DMS79 treated with DMSO at 0.1 percent for 48 hours (cell line): ENCODE results near the gene MUCL3.
"Not testable (repeated sequence)": the region's sequence is repeated elsewhere in the genome, so short reads cannot be mapped to it uniquely, and the experiment has no call there.

ENCODE experiments used
- DNase-seq: peaks from one replicate; lab custom pipeline; 2025; lab: John Stamatoyannopoulos, UW

MUCL3 gene

GRCh38 chr6:30940361-30940986 lies at the start of gene MUCL3:
TSS of gene MUCL3 (plus strand) at chr6:30940973. CDS start at chr6:30941000, 27 bp downstream.
- no peak for DNase-seq

GRCh38 chr6:30891450-30891723 lies 49.4 kb upstream of the MUCL3 start:
- no peak for DNase-seq

GRCh38 chr6:30891816-30892538 lies 48.8 kb upstream of the MUCL3 start:
- DNase-seq = no peak

GRCh38 chr6:30893001-30893591 lies 47.7 kb upstream of the MUCL3 start:
- DNase-seq = no peak

- no peak for DNase-seq
Observed at GRCh38 chr6:30893666-30894065, 47.1 kb upstream of the MUCL3 start.

GRCh38 chr6:30894381-30894780 lies 46.4 kb upstream of the MUCL3 start:
- no peak for DNase-seq

GRCh38 chr6:30894935-30895334 lies 45.8 kb upstream of the MUCL3 start:
- DNase-seq = no peak

GRCh38 chr6:30895343-30895742 lies 45.4 kb upstream of the MUCL3 start:
- DNase-seq = no peak

- no peak for DNase-seq
Observed at GRCh38 chr6:30896541-30896940, 44.2 kb upstream of the MUCL3 start.

- DNase-seq = no peak
Observed at GRCh38 chr6:30897882-30898281, 42.9 kb upstream of the MUCL3 start.

- DNase-seq = no peak
Observed at GRCh38 chr6:30898750-30899360, 41.9 kb upstream of the MUCL3 start.

GRCh38 chr6:30900863-30901417 lies 39.8 kb upstream of the MUCL3 start:
- no peak for DNase-seq

GRCh38 chr6:30901436-30901835 lies 39.3 kb upstream of the MUCL3 start:
- no peak for DNase-seq

- DNase-seq = not testable (repeated sequence)
Observed at GRCh38 chr6:30902196-30902595, 38.6 kb upstream of the MUCL3 start.

- DNase-seq = no peak
Observed at GRCh38 chr6:30902709-30903108, 38.1 kb upstream of the MUCL3 start.

GRCh38 chr6:30903236-30903635 lies 37.5 kb upstream of the MUCL3 start:
- DNase-seq = no peak

- DNase-seq = not testable (repeated sequence)
Observed at GRCh38 chr6:30907290-30907757, 33.4 kb upstream of the MUCL3 start.

GRCh38 chr6:30907758-30908591 lies 32.8 kb upstream of the MUCL3 start, which contains the start of gene GTF2H4:
TSS of gene GTF2H4 (plus strand) at chr6:30908207.
- peak; percentile 98 for DNase-seq

GRCh38 chr6:30908700-30909099 lies 32.1 kb upstream of the MUCL3 start:
- no peak for DNase-seq

GRCh38 chr6:30910473-30910872 lies 30.3 kb upstream of the MUCL3 start:
- not testable (repeated sequence) for DNase-seq

GRCh38 chr6:30912746-30913520 lies 27.8 kb upstream of the MUCL3 start:
- no peak for DNase-seq
